ENCODE data around the gene DCBLD2.
"Not testable (repeated sequence)": the region's sequence is repeated elsewhere in the genome, so short reads cannot be mapped to it uniquely, and the experiment has no call there.

Gene DCBLD2

GRCh38 chr3:98890965-98891910 is 10.3 kb downstream of the DCBLD2 start:
- no peak for DNase-seq

GRCh38 chr3:98890181-98890835 is 11.2 kb downstream of the DCBLD2 start:
- DNase-seq: no peak

GRCh38 chr3:98887684-98888083 is 13.8 kb downstream of the DCBLD2 start:
- DNase-seq: no peak

GRCh38 chr3:98886525-98886924 is 15.0 kb downstream of the DCBLD2 start:
- DNase-seq: no peak

GRCh38 chr3:98885851-98886250 is 15.6 kb downstream of the DCBLD2 start:
- no peak for DNase-seq

- DNase-seq: no peak
Observed at GRCh38 chr3:98884675-98885371, 16.7 kb downstream of the DCBLD2 start.

GRCh38 chr3:98882614-98883333 is 18.7 kb downstream of the DCBLD2 start:
- not testable (repeated sequence) for DNase-seq

GRCh38 chr3:98877132-98877531 is 24.4 kb downstream of the DCBLD2 start:
- no peak for DNase-seq

GRCh38 chr3:98875535-98875934 is 26.0 kb downstream of the DCBLD2 start:
- DNase-seq: no peak

GRCh38 chr3:98874602-98875249 is 26.8 kb downstream of the DCBLD2 start:
- no peak for DNase-seq

- no peak for DNase-seq
Observed at GRCh38 chr3:98869391-98869790, 32.1 kb downstream of the DCBLD2 start.

GRCh38 chr3:98857971-98858370 is 43.5 kb downstream of the DCBLD2 start:
- not testable (repeated sequence) for DNase-seq

GRCh38 chr3:98857258-98857657 is 44.2 kb downstream of the DCBLD2 start:
- not testable (repeated sequence) for DNase-seq

GRCh38 chr3:98856724-98857123 is 44.8 kb downstream of the DCBLD2 start:
- DNase-seq: no peak

- DNase-seq: peak; percentile 70
Observed at GRCh38 chr3:98855806-98856400, 45.6 kb downstream of the DCBLD2 start.

GRCh38 chr3:98848108-98848507 is 53.4 kb downstream of the DCBLD2 start:
- DNase-seq: no peak

GRCh38 chr3:98846101-98846500 is 55.4 kb downstream of the DCBLD2 start:
- no peak for DNase-seq

- DNase-seq: no peak
Observed at GRCh38 chr3:98843266-98843959, 58.1 kb downstream of the DCBLD2 start.

GRCh38 chr3:98839846-98840245 is 61.6 kb downstream of the DCBLD2 start:
- DNase-seq: no peak

- DNase-seq: not testable (repeated sequence)
Observed at GRCh38 chr3:98831060-98831459, 70.4 kb downstream of the DCBLD2 start.

- no peak for DNase-seq
Observed at GRCh38 chr3:98829246-98829832, 72.2 kb downstream of the DCBLD2 start.
